GM12891 (cell line): Measurements from ENCODE around the gene PTPRD.

Experiments used
- DNase-seq: peaks from one replicate; pipeline ENCODE4 v3.0.0; 2011; ENCODE audit warnings: low spot score; ENCODE audit not compliant: insufficient read length
- FAIRE-seq: peaks from 2 replicates; lab custom pipeline; 2011; peaks lifted over from hg19 to GRCh38; lab: Jason Lieb, UNC
- PAX5 ChIP-seq: IDR thresholded peaks from 2 replicates; pipeline ENCODE4 v1.6.1; 2011; ENCODE audit warnings: low read length, moderate library complexity, mild to moderate bottlenecking; ENCODE audit not compliant: insufficient read depth, severe bottlenecking
- POLR2A ChIP-seq: IDR thresholded peaks from 2 replicates; pipeline ENCODE4 v1.6.1; 2011; ENCODE audit warnings: low read depth, low read length, control low read depth
- POLR2AphosphoS5 ChIP-seq: IDR thresholded peaks from 2 replicates; pipeline ENCODE4 v1.6.1; 2011; ENCODE audit warnings: low read depth, low read length, control low read depth
- POU2F2 ChIP-seq: IDR thresholded peaks from 2 replicates; pipeline ENCODE4 v1.6.1; 2011; ENCODE audit warnings: low read depth, mild to moderate bottlenecking, control low read depth, low read length, moderate library complexity
- SPI1 ChIP-seq: IDR thresholded peaks from 2 replicates; pipeline ENCODE4 v1.6.1; 2011; ENCODE audit warnings: low read depth, low read length, control low read depth
- TAF1 ChIP-seq: IDR thresholded peaks from 2 replicates; pipeline ENCODE4 v1.6.1; 2011; ENCODE audit warnings: low read depth, low read length, control low read depth

Gene PTPRD

GRCh38 chr9:10104774-10105173 is 508.0 kb downstream of the PTPRD start:
- no peak for FAIRE-seq
- TF ChIP-seq POLR2A (no peak), POLR2AphosphoS5 (no peak), SPI1 (no peak), PAX5 (no peak), TAF1 (no peak), POU2F2 (no peak)
- no peak for DNase-seq

- DNase-seq (no peak), FAIRE-seq (no peak)
- TF ChIP-seq PAX5 = no peak
- no peak for TF ChIP-seq SPI1
- no peak for TF ChIP-seq TAF1
- TF ChIP-seq POLR2A = no peak
- TF ChIP-seq POLR2AphosphoS5 = no peak
- no peak for TF ChIP-seq POU2F2
Observed at GRCh38 chr9:10095208-10095607, 517.6 kb downstream of the PTPRD start.

DNA sequence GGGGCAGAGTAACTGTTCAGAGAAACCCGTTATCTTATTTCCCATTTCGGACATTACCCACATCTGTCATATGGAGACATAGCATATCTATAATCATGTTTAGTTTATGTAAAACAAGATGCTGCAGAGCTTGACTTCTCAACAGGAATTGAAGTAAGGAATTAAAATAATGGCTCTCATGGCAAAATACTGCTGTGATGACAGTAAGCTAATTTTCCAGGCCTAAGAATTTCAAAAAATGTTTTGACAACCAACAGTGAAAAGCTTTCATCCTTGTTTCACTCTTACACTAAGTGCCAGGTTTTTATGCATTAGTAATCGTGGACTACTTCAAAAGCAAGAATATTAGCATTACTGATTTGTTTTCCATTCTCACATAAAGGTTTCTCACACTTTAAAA is 518.2 kb downstream of the PTPRD start:
- FAIRE-seq = no peak
- TF ChIP-seq POU2F2 (no peak), SPI1 (no peak), PAX5 (no peak), POLR2A (no peak), TAF1 (no peak), POLR2AphosphoS5 (no peak)
- DNase-seq = no peak

DNA sequence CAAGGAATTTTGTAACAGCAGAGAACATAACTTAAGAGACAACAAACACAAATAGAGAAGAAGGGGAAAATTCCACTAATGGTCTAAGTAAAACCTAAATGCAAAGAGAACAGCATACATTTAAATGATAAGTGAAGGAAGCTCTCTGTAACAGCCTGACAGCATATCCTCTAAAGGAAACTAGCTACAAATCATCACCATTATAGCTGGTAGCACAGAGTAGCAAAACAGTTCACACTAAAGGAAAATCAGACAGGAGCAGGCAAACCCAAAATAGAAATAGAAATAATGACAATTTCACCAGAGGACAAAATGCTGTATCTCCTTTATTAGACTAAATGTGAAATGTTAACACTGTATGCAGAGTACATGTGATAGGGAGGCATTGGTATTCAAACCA is 532.8 kb downstream of the PTPRD start:
- FAIRE-seq (no peak), DNase-seq (no peak)
- TF ChIP-seq POLR2A (no peak), TAF1 (no peak), SPI1 (no peak), POLR2AphosphoS5 (no peak), PAX5 (no peak), POU2F2 (no peak)

- FAIRE-seq (no peak), DNase-seq (no peak)
- no peak for TF ChIP-seq PAX5
- TF ChIP-seq POU2F2 = no peak
- TF ChIP-seq POLR2AphosphoS5 = no peak
Observed at GRCh38 chr9:10079284-10079964, 533.4 kb downstream of the PTPRD start.

DNA sequence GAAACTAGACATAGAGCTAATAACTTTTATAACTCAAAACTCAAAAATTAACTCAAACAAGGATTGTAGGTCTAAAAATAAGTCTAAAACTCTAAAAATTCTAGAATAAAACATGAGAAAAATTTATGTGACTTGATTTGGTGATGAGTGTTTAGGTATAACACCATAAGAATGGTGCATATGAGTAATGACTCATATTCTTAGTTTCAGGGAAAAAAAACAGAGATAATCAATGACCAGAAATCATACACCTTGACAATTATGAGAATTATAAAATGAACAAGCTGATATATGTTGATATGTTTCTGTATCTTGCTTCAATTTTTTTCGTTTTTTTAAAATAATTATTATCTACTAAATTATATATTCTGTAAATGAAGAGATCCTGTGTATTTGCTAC is 541.2 kb downstream of the PTPRD start:
- FAIRE-seq = no peak

GRCh38 chr9:10062629-10063395 is 550.0 kb downstream of the PTPRD start:
- DNase-seq (no peak), FAIRE-seq (no peak)
- TF ChIP-seq POLR2AphosphoS5 (no peak), POLR2A (no peak), SPI1 (no peak), POU2F2 (no peak), PAX5 (no peak), TAF1 (no peak)

More for the DNA sequence above, 541.2 kb downstream of the PTPRD start:
- TF ChIP-seq TAF1 (no peak), SPI1 (no peak), PAX5 (no peak), POU2F2 (no peak)
- no peak for DNase-seq

DNA sequence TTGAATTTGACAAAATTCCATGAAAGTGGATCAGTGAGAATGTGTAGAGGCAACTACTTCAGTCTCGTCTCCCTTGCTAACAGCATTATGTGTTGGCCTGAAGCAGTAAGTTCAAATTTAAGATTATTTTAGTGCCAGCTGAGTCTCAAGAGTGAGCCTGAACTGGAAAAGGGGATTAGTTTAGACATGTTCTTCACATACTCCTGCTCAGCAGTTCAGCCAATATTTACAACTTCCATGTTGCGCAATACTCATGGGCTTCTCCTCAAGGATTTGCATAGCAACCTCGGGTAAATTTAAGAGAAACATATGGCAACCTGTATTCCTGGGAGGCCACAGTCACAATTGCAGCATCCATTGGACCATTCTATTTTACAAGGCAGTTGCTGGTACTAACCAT is 553.8 kb downstream of the PTPRD start:
- TF ChIP-seq SPI1 (no peak), POLR2A (no peak), POLR2AphosphoS5 (no peak), POU2F2 (no peak), PAX5 (no peak), TAF1 (no peak)
- DNase-seq (no peak), FAIRE-seq (no peak)

DNA sequence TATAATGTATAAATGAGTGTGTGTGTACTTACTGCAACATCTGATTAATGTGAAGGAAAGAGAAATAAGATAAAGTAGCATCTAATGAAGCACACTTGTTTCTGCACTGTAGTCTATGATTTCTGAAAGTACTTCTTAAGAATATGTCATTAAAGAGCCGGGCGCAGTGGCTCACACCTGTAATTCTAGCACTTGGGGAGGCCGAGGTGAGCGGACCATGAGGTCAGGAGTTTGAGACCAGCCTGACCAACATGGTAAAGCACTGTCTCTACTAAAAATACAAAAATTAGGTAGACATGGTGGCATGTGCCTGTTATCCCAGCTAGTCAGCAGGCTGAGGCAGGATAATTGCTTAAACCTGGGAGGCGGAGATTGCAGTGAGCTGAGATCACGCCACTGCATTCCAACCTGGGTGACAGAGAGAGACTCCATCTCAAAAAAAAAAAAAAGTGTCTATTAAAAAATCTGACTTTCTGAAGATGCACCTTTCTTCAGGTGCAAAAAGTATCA is 556.9 kb downstream of the PTPRD start:
- DNase-seq (no peak), FAIRE-seq (no peak)
- TF ChIP-seq POLR2AphosphoS5 (no peak), TAF1 (no peak)

DNA sequence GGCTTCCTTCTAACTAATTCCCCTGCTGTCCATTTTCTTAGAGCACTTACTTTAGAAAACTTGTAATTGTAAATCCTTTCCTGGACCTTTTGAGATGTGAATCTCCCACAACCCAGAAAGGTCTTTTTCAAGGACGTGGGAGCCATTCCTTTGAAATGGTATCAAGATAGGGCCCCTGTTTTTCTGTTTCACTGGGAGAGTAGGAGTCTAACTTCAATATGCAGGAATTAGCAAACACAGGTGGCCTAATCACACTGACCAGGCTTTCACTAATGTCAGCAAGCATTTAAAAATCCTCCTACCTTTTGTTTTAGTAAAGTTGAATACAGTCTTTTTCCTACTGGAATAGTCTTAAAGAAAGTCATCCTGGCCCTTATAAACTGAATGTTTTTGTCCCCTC is 558.3 kb downstream of the PTPRD start:
- DNase-seq (no peak), FAIRE-seq (no peak)
- no peak for TF ChIP-seq POU2F2
- TF ChIP-seq PAX5 = no peak
- no peak for TF ChIP-seq SPI1
